NCI-H748 (cell line): ENCODE results near the gene IRX6.

ENCODE experiments used
- DNase-seq: peaks from one replicate; lab custom pipeline; 2025; ENCODE audit not compliant: unreplicated experiment; lab: John Stamatoyannopoulos, UW

The IRX6 gene

GRCh38 chr16:55364811-55365210, 40.8 kb downstream of the IRX6 start:
- DNase-seq, result no peak

DNA sequence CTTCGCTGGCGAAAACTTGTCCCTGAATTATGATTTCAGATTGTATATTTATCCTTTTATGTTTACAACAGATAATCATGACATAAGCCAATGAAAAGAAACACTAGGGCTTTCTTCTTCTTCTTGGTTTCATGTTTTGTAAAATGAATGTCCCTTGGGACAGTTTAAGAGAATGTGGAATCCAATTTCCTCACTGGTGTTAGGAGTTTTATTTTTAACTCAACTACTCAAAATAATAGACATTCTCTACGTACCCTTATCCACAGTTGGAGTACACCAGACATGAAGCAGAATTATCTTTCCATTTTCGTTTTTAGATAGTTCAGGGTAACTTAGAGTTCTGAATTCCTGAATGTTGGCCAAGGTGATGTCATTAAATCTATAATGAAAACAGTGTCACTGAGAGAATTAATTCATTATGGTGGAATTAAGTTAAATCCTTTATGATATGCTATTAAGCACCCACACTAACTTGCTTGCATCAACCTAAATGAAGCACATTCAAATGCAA, 43.4 kb downstream of the IRX6 start:
- no peak for DNase-seq

GRCh38 chr16:55367866-55368603, 44.0 kb downstream of the IRX6 start:
- DNase-seq, result no peak

- DNase-seq, result no peak
Observed at GRCh38 chr16:55369151-55369550, 45.1 kb downstream of the IRX6 start.

DNA sequence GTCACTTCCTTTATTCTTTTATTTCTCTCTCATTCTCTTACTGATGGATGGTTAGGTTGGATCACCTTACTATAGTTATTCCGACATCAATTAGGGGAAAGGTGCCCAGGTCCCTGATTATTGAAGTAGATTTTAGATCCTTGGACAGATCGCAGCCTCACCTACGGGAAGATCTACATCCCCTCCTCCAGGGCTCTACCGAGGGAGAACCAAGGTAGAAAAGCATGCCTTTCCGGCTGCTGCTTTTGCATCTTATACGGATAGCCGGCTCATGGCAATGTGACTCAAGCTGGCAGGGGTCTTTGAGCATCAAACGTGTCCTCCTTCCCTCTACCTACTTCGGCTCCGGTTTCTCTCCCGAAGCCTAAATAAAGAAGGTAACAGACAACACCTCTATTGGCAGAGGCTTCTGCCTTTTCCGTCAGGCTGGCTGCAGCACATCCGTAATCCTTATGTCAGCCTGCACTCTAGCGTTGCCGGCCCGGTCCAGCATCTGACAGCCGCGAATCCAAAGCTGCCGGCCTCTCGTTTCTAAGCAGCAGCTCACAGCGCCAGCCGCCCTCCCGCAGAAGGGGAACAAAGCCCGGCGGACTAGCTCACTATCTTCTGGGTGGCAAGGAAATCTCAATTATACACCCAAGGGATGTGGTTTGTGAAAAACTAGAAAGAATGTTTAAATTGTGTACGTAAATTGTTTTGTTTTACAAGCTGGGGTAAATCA, 46.9 kb downstream of the IRX6 start:
- peak; percentile 75 for DNase-seq

DNA sequence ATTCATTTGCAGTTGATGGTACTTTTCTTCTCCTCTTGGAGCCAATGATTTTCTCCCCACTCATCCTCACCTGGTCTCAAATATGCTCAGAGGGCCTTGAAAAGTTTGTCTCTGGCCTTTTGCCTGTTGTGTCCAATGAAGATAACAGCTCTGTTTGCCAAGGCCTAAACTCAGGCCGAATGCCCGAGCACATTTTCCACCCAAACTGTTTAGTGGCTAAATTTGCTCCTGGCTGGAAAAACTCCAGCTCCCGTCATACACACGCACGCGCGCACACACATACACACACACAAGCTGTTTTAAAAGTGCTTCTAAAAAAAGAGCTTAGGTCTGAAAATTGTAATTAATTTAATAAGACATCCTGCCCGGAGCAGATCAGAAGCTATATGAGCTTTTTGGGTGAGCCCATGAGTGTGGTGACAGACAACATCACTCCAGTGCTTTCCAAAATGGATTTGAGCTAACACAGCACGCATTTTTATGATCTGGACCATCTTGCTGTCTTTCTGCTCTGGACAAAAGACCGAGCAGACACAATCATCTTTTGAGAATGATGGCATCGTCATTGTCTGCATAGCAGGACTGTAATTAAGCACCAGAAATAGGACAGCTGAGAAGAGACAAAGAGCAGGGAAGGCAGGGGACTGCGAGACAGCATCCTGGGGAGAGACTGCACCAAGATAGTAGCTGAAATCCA, 48.9 kb downstream of the IRX6 start:
- no peak for DNase-seq

DNA sequence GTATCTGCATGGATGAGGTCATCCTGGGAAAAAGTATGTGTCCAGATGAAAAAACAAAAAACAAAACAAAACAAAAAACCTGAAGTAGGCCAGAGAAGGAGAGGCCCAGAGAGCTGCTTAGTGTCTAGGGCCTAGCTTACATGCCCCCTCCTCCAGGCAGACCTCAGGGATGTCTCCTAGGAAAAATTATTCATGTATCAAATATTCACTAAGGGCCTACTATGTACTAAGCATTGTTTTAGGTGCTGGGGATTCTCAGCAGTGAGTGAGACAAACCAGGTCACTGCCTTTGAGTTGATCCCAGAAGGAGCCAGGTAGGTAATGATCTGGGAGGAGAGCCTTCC, 49.5 kb downstream of the IRX6 start:
- no peak for DNase-seq

- no peak for DNase-seq
Observed at GRCh38 chr16:55376045-55376444, 52.0 kb downstream of the IRX6 start.

DNA sequence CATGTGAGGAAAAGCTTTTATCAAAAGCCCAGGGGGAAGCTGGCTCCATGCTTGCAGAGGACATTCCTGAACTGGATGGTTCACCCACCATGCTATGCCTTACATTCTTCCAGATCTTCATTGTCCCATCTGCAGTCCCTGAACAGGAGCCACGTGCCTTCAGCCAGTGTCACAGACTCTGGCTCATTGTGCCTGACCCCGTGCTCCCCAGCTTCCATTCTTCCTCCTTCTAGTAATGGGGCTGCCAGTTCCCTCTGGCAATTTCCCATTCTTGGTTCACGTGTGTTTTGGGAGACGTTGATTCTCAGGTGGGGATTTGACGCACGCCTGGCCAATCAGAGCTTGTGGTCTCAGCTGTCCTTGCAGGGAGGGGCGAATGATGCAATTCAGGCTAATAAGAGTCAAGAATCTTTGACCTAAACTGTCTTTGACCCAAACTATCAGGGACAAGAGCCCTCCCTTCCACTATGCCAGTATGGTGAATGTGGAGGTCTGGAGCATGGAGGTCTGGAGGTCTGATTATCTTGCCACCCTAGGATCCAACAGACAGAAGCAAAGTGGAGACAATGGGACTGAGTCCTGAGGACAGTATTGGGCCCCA, 52.7 kb downstream of the IRX6 start:
- DNase-seq, result no peak

DNA sequence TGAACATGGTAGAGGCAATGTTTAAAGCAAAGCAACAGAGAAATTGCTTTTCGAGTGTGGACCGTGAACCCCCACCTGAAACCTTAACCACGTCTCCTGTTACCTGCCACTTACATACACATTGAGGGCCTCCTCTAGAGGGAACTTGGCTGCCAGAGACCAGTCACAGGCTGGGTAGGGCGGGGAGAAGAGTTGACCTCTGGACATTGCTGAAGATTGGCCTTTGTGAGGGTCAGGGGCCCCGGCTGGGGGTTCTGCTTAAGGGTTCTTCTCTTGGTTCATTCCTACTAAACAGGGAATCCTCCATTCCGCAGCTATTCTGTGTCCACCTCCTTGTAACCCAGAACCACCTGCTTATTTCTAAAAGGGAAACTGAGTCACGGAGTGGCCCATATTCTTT, 53.8 kb downstream of the IRX6 start:
- DNase-seq, result no peak

DNA sequence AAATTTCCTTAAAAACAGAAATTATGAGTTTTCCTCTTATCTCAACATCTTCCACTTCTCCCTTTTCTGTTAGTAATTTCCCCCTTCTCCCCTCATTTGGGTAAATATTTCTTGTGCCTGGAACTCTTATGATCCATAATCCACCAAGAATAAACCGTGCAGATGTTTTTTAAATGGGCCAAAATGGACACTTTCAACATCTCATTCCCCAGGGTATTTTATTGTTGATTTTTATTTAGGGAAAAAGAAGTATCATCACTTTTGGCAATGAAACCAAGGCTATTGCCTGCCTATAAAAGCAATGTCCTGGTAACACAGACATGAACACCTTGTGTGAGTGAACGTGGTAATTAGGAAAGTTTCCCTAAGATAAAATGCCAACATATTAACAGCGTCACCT, 54.6 kb downstream of the IRX6 start:
- no peak for DNase-seq

DNA sequence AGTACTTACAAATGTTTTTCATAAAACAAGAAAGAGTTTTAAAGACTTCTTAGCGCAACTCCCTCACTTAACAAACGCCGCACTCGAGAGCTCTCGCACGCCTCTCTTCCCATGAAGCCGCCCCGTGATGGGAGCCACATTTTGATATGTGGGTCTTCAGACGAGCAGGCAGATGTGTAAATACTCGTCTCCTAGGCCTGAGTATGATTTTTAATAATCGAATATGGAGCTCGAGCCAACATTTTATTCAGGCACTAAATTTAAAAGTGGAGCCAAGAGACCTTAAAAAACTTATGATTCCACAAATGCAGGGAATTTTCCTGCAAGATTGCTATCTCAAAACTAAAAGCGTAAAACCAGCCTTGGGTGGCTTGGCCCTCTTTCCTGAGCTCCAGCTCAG, 55.4 kb downstream of the IRX6 start:
- DNase-seq, result no peak

DNA sequence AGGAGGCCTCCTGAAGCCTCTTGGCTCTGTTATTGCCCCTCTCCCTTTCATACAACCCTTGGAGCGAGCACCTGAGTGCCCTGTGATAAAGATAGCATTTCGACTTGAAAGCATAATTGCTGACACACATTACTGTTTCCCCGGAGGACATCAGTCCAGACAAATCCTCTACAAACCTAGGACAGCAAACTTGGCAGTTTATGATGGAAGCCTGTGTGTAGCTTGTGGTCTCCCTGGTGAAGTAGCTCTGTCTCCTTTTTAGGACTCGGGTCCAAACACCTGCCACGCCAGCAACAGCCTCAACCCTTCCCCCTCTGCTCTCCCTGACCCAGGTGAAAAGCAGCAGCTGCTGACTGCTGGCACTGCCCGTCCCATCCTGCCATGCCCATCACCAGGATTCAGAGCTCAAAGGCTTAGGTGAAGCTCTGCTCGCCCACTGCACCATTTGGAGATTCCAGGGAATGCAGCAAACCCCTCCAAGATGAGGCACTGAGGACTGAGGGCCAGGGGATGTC, 55.9 kb downstream of the IRX6 start:
- DNase-seq, result no peak
